Mononuclear cell (primary cell): Measurements from ENCODE around the gene PRR33. TPM values are rescaled to one million over a fixed set of nuclear protein-coding genes. Genes with fewer than 3 reads are reported as not detected.

ENCODE experiments used
- H3K27me3 ChIP-seq: 2 replicates; pipeline ENCODE4 v1.6.0; 2011; ENCODE audit warnings: low read length, control low read depth; ENCODE audit not compliant: insufficient read depth
- H3K4me1 ChIP-seq: 2 replicates; pipeline ENCODE4 v1.5.1; 2011; ENCODE audit warnings: mild to moderate bottlenecking, low read length, control low read depth; ENCODE audit not compliant: insufficient read depth
- H3K4me3 ChIP-seq: 2 replicates; pipeline ENCODE4 v1.5.1; 2011; ENCODE audit warnings: mild to moderate bottlenecking, low read length, moderate library complexity
- H3K9me3 ChIP-seq: 2 replicates; pipeline ENCODE4 v1.5.1; 2011; ENCODE audit warnings: low read depth, mild to moderate bottlenecking, control low read depth, low read length
- total RNA-seq: library from RNA; depleted of rRNA; stranded (reverse); fragments of >200 nt; gene quantifications from one replicate; pipeline ENCODE4 v1.2.3, GENCODE V29; 2012

The PRR33 gene
- total RNA-seq, 1 donor, result not detected

DNA sequence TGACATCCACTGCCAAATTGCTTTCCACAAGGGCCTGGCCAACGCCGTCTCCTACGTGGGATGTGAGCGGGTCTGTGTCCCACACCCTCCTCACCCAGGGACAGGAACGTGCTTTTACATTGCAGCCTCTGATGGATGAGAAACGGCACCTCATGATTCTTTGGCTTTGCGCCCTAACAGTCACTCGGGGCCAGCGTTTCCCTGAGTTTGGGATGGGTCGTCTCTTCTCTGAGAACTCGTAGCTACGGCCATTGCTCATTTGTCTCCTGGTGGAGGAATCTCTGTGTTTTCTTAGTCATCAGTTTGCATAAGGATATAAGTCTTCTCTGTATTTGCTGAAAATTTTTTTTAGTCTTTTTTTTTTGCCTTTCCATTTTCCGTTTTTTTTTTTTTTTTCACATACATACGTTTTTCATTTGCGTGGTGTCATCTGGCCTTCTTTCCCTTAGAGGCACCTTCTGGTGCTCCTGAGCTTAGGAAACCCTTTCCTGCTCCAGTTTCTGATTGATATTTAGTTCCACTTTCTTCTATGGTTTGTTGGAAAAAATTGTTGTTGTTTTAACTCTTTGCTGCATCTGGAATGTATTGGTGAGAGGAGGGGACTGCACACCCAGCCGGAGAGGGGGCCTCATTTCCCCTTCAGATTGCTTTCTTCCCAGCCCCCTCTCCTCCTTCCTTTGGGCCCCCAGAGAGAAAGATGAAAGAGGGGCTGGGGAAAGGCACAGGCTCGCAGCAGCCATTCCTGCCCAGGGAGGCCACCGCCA lies 39.8 kb upstream of the PRR33 start:
- H3K4me3 ChIP-seq, result no peak overlapping the region
- no peaks in the 10 kb centered on the region for H3K9me3 ChIP-seq
- H3K27me3 ChIP-seq, result peaks cover 4% of the 10 kb centered on the region
- H3K4me1 ChIP-seq, result no peaks in the 10 kb centered on the region

DNA sequence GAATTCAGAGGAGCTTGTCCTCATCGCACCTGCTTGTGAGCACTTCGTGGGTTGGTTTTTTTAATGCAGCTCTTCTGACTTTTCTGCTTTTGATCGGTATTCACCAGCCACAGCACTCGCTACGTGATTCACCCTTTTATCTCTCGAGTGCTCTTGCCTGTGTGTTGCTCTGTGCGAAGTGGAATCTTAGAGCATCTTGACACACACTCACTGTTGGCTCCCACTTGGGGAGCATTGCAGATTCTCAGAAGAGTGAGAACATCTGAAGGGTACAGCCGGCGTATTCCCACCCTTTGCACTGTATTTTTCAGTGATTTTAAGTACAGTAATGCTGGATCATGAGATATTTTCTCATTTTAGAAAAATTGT lies 38.8 kb upstream of the PRR33 start:
- Histone ChIP-seq H3K4me1 (no peaks in the 10 kb centered on the region), H3K9me3 (no peaks in the 10 kb centered on the region), H3K27me3 (peaks cover 4% of the 10 kb centered on the region), H3K4me3 (no peak overlapping the region)

DNA sequence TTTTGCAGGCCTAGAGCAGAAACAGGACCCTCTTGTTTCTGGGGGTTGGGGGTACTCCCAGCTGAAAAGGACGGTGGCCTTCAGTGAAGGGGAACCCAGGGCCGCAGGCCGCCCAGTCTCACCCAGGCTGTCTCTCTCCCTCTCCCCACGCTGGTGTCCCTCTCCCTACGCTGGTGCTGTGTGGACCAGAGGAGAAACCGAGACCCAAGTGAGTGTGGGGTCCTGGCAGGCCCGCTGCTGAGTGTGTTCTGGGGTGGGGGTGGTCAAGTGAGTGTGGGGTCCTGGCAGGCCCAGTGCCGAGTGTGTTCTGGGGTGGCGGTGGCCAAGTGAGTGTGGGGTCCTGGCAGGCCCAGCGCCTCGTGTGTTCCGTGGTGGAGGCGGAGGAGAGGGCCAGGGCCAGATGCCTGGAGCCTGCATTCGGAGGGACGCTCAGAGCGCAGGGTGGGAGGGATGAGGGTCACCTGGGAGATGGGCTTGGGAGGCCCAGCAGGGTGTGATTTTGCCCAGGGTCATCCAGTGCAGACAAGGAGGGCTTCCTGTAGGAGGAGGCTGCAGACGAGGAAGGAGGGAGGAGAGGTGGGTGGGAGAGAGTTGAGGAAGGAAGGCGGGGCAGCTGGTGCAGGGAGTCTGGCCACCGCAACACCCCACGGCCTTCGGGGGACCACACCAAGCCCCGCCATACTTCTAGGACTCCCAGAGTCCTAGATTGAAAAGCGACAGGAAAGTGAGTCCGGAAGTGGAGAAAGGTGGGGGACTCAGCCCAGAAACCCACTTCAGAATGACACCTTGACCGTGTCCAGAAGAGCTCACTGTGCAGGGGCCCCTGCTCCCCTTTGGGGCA lies 38.1 kb upstream of the PRR33 start:
- Histone ChIP-seq H3K27me3 (peaks cover 4% of the 10 kb centered on the region), H3K4me1 (no peaks in the 10 kb centered on the region), H3K9me3 (no peaks in the 10 kb centered on the region), H3K4me3 (no peak overlapping the region)

DNA sequence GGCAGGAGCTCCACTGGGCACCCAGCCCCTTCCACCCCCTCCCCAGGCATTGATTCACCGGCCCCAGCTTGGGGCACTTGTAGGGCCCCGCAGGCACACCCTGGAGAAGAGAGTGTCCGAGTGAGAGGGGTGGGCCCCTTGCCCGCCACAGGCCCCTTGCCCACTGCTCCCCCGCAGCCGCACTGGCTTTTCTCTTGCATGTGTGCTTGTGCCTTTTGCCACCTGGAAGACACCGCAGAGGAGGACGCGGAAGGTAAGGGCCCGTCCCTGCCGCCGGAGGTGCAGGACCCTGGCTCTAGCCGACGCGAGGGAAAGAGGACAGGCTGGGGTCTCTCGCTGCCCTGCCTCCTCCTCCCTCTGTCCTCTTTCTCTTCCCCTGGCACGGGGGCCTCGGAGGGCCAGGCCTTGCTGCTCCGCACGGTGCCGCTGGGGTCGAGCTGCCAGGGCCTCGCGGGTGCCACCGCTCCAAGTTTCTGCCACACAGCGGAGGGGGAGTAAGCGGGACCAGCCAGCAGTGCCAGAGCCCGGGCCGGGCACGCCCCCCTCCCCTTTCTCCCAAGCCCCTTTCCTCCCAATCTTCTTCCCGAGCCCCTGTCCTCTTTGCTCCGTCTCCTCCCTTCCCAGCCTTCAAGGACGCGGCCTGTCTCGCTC lies 37.3 kb upstream of the PRR33 start:
- Histone ChIP-seq H3K27me3 (peaks cover 4% of the 10 kb centered on the region), H3K4me1 (no peaks in the 10 kb centered on the region), H3K4me3 (no peak overlapping the region), H3K9me3 (no peaks in the 10 kb centered on the region)

DNA sequence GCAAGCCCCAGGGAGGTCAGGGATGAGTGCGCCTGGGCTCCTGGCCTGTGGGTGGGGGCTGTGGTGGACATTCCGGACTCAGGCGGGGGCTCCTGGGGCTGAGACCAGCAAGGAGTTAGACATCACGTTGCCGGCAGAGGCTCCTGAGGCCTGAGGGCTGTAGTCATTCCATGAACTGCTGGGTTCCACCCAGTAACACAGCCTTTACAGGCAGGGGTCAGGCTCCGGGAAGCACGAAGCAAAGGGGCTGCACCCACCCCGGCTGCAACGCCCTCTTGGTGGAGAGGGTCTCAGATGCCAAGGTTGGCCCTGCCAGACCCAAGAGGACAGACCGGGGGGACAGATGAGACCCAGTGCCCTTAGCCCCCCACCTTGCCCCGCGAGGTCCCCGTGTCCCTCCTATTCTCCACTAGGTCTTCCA lies 36.8 kb upstream of the PRR33 start:
- H3K4me1 ChIP-seq, result no peaks in the 10 kb centered on the region
- H3K27me3 ChIP-seq, result peaks cover 4% of the 10 kb centered on the region
- no peaks in the 10 kb centered on the region for H3K9me3 ChIP-seq
- no peak overlapping the region for H3K4me3 ChIP-seq

DNA sequence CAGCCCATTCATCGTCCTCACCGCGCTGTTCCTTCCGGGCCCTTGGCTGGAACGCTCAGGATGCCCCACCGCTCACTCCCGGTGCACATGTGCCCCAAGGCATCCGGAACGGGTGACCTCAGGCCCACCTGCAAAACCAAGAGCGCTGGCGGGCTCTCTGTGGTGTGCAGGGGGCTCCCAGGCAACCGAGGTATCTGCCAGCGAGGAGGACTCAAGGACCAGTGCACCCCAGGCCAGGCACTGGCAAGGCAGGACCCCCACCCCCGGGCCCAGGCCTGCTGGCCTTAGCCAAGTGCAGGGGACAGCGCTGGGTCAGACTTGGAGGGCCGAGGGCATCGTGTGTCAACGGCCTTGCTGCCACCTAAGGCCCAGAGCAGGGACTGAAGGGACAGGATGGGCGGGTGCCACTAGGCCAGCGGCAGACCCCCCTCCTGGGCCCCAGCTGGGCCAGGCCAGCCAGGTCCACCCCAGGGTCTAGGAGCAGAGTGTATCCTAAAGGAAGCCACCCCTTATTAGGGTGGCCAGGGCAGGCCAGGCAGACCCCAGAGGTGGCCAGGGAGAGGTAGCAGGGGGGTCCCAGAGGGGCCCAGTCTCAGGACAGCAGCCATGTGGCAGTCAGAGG lies 36.3 kb upstream of the PRR33 start:
- no peaks in the 10 kb centered on the region for H3K4me1 ChIP-seq
- no peak overlapping the region for H3K4me3 ChIP-seq
- no peaks in the 10 kb centered on the region for H3K9me3 ChIP-seq
- peaks cover 4% of the 10 kb centered on the region for H3K27me3 ChIP-seq

DNA sequence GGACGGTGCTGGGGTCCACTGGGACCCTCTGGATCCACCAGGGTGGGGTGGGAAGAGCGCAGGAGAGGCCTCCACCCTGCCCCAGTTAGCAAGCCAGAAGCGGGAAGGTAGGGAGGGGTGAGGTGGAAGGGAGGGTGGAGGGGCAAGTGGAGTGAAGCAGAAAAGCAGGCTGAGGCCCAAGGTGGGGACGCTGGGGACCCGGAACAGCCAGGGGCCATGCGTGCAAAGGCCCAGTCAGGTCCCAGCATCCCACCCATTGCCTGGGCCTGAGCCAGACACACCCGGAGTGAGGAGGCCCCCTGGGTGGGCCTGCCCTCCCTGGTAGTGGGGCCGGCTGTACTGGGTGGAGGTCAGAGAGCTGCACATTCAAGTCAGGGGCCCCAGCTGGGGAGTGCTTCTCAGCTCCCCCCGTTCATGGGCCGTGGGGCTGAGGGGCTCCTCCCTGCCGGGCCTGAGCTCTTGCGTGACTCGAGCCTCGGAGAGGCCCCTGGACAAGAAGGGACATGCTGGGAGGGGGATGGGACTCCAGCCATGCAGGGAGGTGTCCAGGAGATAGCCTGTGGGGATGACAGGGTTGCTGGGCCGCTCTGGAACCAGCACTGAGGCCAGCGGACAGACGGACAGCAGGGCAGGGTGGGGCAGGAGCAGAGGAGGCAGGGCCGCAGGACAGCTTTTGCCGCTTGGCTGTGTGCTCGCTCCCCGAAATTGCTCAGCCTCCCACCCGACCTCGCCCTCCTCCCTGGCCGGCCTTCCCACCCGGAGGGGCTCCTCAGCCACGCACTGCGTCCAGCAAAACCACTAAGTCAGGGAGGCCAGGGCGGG lies 35.5 kb upstream of the PRR33 start:
- peaks cover 4% of the 10 kb centered on the region for H3K27me3 ChIP-seq
- no peaks in the 10 kb centered on the region for H3K9me3 ChIP-seq
- H3K4me3 ChIP-seq, result no peak overlapping the region
- H3K4me1 ChIP-seq, result no peaks in the 10 kb centered on the region

DNA sequence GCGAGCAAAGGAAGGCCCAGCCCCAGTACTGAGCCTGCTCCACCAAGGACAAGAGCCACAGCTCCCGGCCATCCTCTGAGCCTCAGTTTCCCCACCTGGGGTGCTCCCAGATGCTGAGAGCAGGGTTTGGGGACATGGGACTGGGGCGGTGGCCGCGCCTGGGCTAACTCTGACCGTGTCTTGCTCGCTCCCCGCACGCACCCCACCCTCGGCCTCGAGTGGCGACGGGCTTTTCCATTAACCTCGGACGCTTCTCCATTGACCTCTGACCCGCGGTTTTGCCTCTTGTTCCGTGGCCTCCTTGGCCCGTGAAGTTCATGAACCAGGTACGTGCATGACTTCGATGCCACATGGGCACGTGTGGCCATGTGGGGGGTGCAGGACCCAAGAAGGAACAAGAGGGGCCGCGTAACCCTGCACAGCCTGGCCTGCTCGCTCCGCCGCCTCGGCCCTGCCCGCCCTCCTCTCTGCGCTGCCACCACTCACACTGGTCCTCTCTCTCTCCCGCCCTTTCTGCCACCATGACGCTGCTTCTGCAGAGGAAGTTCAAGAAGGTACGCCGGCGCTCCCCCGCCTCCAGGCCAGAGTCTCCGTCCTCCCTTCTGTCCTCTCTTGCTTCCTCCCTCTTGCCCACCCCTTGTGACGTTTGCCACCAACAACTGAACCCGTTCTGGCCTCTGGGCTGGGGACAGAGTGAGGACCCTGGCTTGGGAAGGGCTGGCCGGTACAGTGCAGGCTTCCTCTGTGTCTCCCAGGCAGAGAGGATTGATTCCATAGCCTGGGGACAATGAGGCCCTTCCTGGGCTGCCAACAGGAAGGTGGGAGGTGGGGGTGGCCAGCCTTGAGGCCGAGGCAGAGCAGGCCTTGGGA lies 34.7 kb upstream of the PRR33 start:
- Histone ChIP-seq H3K9me3 (no peaks in the 10 kb centered on the region), H3K27me3 (peaks cover 2% of the 10 kb centered on the region), H3K4me1 (no peaks in the 10 kb centered on the region), H3K4me3 (no peak overlapping the region)

DNA sequence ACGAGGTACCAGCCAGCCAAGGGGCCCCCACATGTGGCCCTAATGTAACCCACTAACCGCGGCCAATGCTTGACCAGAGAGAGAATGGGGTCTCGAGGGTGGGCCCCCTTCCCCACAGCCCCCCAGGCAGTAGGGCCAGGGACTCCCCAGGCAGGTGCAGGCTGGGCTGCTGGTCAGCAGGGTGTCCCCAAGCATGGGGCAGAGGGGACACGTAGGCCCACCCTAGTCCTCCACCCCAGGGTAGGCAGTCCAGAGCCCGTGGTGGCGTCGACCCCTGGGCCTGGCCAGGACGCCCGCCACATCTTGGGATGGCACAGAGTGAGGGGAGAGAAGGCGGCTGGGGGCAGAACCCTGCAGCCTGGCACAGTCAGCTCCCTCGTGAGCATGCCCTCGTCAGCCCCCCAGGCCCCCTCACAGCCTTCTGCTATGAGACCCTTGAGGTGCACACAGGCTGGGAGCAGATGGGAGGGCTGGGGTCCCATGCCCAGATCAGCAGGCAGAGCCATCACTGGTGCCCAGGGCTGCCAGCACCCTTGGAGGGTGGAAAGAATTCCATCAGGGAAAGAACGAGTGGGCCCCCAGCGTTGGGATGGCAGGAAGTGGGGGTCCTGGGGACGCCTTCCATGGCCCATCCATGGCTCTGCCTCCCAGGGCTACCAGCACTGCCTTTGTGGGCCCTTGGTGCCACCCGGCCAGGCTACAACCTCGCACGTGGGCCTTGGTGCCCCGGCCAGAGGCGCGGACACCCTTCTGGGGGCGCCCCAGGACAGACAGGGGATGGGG lies 33.9 kb upstream of the PRR33 start:
- H3K27me3 ChIP-seq, result no peaks in the 10 kb centered on the region

DNA sequence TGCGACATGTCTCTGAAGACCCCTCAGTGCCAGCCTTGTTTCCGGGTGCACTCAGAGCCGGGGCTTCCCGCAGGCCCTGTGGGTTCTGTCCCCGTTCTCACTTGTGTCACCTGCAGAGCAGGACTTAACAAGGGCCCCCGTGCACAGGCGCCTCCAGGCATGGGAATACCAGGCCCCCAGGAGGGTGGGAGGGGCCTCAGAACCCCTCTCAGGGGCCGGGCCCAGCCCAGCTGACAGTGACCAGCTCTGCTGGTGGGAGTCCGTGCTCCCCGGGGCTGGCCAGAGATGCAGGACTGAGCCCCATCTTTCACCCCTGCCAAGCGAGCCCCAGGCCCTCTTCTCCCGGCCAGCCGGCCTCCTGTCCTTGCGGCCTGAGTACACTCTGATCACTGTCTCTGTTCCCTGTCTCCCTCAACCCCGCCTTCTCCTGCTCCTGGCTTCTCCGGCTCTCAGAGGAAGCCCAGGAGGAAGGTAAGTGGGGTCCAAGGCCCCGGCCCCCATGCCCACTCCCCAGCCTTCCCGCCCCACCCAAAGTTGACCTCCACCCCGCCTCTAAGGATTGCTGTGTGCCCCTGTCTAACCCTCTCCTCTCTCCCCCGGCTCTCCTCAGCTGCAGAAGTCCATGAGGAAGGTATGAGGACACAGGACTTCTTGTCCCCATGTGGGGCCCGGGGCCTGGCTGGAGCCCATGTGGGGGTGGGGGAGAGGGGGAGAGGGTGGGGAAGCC lies 33.1 kb upstream of the PRR33 start:
- no peaks in the 10 kb centered on the region for H3K4me1 ChIP-seq
- H3K9me3 ChIP-seq, result no peaks in the 10 kb centered on the region
- no peak overlapping the region for H3K4me3 ChIP-seq
- H3K27me3 ChIP-seq, result no peaks in the 10 kb centered on the region

More for the DNA sequence above, 33.9 kb upstream of the PRR33 start:
- no peaks in the 10 kb centered on the region for H3K9me3 ChIP-seq
- H3K4me1 ChIP-seq, result no peaks in the 10 kb centered on the region
- no peak overlapping the region for H3K4me3 ChIP-seq

DNA sequence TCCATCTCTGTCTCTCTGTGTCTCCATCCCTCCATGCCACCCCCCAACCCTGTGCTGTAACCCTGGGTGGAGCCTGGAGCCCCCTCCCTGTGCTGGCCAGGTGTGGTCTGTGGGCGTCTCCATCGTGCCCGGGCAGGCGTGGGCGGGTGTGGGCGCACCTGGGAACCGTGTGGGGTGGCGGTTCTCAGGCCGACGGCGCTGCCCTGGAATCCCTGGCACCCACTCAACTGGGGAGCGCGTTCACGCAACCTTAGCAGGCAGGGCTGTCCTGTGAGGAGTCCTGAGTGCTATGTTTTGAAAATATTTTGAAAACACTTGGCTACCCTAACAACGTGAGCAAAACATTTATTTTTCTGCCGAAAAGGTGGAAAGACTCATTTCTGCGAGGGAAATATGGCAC lies 32.5 kb upstream of the PRR33 start:
- H3K27me3 ChIP-seq, result no peaks in the 10 kb centered on the region
- H3K4me1 ChIP-seq, result no peaks in the 10 kb centered on the region
- H3K4me3 ChIP-seq, result no peak overlapping the region
- no peaks in the 10 kb centered on the region for H3K9me3 ChIP-seq

DNA sequence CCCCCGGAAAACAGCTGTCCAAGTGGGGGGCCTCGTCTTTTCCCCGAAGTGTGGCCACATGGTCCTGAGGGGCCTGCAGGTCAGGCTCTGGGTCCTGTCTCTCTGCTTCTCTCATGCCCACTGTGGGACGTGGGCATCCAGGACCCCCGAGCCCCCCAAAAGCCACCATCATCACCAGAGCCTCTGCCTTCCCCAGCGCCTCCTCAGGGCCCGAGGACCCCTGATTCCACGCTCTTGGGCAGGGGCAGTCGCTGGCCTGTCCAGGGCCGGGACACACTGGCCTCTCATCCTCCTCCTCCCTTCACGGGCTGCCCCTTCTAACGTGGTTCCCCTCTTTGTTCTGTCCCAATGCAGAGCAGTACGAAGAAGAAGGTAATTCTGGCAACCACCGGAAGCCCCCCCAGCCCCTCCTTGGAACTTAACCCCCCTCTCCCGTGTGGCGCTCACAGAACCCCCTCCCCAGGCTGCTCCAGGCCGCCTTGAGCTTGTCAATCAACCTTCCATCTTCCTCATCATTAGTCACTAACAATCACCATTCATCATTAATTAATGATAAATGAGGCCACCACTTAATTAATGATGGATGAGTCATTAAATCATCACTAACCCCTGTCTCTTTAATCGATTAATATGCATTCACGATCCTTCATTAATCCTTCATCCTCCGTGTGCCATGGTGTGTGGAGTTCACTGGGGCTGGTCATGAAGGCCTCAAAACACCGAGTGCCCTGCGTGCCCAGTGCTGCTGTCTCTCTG lies 31.7 kb upstream of the PRR33 start:
- no peaks in the 10 kb centered on the region for H3K27me3 ChIP-seq
- H3K9me3 ChIP-seq, result no peaks in the 10 kb centered on the region
- H3K4me1 ChIP-seq, result no peaks in the 10 kb centered on the region
- H3K4me3 ChIP-seq, result no peak overlapping the region
